ENCODE measurements around the gene AP1AR. TPM values are rescaled to one million over a fixed set of nuclear protein-coding genes. Genes with fewer than 3 reads are reported as not detected.

AP1AR gene
- total RNA-seq, 4 donors from 2014 or later: 13.2 to 22.6 (median 15.3) TPM

- no peak for TF ChIP-seq CTCF (IDR thresholded peaks at IDR 0.05)
- ATAC-seq (ENCODE audit: low FRiP score): no peak
- no peak for DNase-seq (ENCODE audit: low spot score)
These were observed 84.8 kb downstream of the AP1AR start for GRCh38 chr4:112316360-112316759.

GRCh38 chr4:112318239-112319142 lies 86.9 kb downstream of the AP1AR start:
- DNase-seq (ENCODE audit: low spot score) (no peak), ATAC-seq (ENCODE audit: low FRiP score) (no peak)
- TF ChIP-seq CTCF (IDR thresholded peaks at IDR 0.05): no peak

Other genes starting within 250 kb of the AP1AR start
- 10 to 100 TPM in 3 of 4 donors, 1 to 10 TPM in 1; 6.0 to 37.4 (median 18.9) TPM for gene FAM241A, start 86.3 kb upstream of the AP1AR start, total RNA-seq
- gene TIFA, start 54.1 kb downstream of the AP1AR start, total RNA-seq: 10 to 100 TPM in 3 of 4 donors, 1 to 10 TPM in 1; 4.5 to 12.8 (median 10.9) TPM
- 10 to 100 TPM; 14.8 to 43.8 (median 19.1) TPM for gene ALPK1, start 65.6 kb downstream of the AP1AR start, total RNA-seq